ENCODE data around the gene SPATA2. TPM values are rescaled to one million over a fixed set of nuclear protein-coding genes. Genes with fewer than 3 reads are reported as not detected.
A peak's percentile ranks its signal among the peaks of the same experiment; 100 is the strongest.

SPATA2 gene
- total RNA-seq, 1 donor from 2014 or later, result 4.0 TPM

GRCh38 chr20:49916146-49917002, 1.0 kb upstream of the SPATA2 start:
- H3K27ac ChIP-seq, result no peak overlapping the region
- no peaks in the 10 kb centered on the region for H3K4me1 ChIP-seq

GRCh38 chr20:49915118-49915379, 280 bp downstream of the SPATA2 start:
- H3F3A ChIP-seq (ENCODE audit: low read depth), result peaks cover 17% of the 10 kb centered on the region
- Mint-ChIP-seq H3K27me3 (ENCODE audit: insufficient read depth, low read depth) (no peaks in the 10 kb centered on the region), H3K9me3 (no peaks in the 10 kb centered on the region), H3K4me1 (peaks cover 39% of the 10 kb centered on the region), H3K27ac (peak overlapping the region; percentile 66), H3K36me3 (no peaks in the 10 kb centered on the region), H3K4me3 (peak overlapping the region; percentile 99)
- H3K27ac ChIP-seq, result peak overlapping the region; percentile 99
- H3K27me3 ChIP-seq, result no peaks in the 10 kb centered on the region
- no peaks in the 10 kb centered on the region for H3K36me3 ChIP-seq
- DNase-seq (ENCODE audit: low spot score), result no peak
- TF ChIP-seq EZH2phosphoT487 (IDR thresholded peaks at IDR 0.05) (no peak), EZH2 (IDR thresholded peaks at IDR 0.05) (peak; percentile 59), CTCF (IDR thresholded peaks at IDR 0.05) (peak; percentile 21)
- H3K4me1 ChIP-seq, result peaks cover under 1% of the 10 kb centered on the region
- H3K9ac ChIP-seq, result peak overlapping the region; percentile 96
- H3K9me3 ChIP-seq (ENCODE audit: low read depth), result no peaks in the 10 kb centered on the region
- peak overlapping the region; percentile 94 for H3K4me2 ChIP-seq
- peak overlapping the region; percentile 81 for H3K4me3 ChIP-seq
- peaks cover 52% of the 10 kb centered on the region for H3K79me2 ChIP-seq (ENCODE audit: low read depth)
- peaks cover 34% of the 10 kb centered on the region for H4K20me1 ChIP-seq (ENCODE audit: low read depth)
- peak overlapping the region; percentile 100 for H2AFZ ChIP-seq (replicated peaks)

More at GRCh38 chr20:49916146-49917002, 1.0 kb upstream of the SPATA2 start:
- Histone ChIP-seq H3K4me2 (peak overlapping the region; percentile 94), H3F3A (ENCODE audit: low read depth) (peaks cover 17% of the 10 kb centered on the region), H3K9ac (no peak overlapping the region), H3K4me3 (peak overlapping the region; percentile 81), H2AFZ (replicated peaks) (peak overlapping the region; percentile 100), H3K36me3 (no peaks in the 10 kb centered on the region), H4K20me1 (ENCODE audit: low read depth) (peaks cover 29% of the 10 kb centered on the region), H3K27me3 (no peaks in the 10 kb centered on the region), H3K79me2 (ENCODE audit: low read depth) (peaks cover 39% of the 10 kb centered on the region), H3K9me3 (ENCODE audit: low read depth) (no peaks in the 10 kb centered on the region)
- Mint-ChIP-seq H3K27me3 (ENCODE audit: insufficient read depth, low read depth) (no peaks in the 10 kb centered on the region), H3K27ac (peak overlapping the region; percentile 100), H3K4me1 (peaks cover 28% of the 10 kb centered on the region), H3K4me3 (peak overlapping the region; percentile 99), H3K36me3 (no peaks in the 10 kb centered on the region), H3K9me3 (no peaks in the 10 kb centered on the region)
- no peak for DNase-seq (ENCODE audit: low spot score)
- no peak for TF ChIP-seq EZH2 (IDR thresholded peaks at IDR 0.05)
- no peak for TF ChIP-seq EZH2phosphoT487 (IDR thresholded peaks at IDR 0.05)
- no peak for TF ChIP-seq CTCF (IDR thresholded peaks at IDR 0.05)

- Histone ChIP-seq H3K9ac (peak overlapping the region; percentile 96), H3K36me3 (no peaks in the 10 kb centered on the region), H4K20me1 (ENCODE audit: low read depth) (peaks cover 40% of the 10 kb centered on the region), H3F3A (ENCODE audit: low read depth) (peaks cover 17% of the 10 kb centered on the region), H3K9me3 (ENCODE audit: low read depth) (no peaks in the 10 kb centered on the region), H3K4me3 (peak overlapping the region; percentile 81), H2AFZ (replicated peaks) (no peak overlapping the region), H3K27ac (no peak overlapping the region), H3K79me2 (ENCODE audit: low read depth) (peaks cover 57% of the 10 kb centered on the region), H3K4me1 (peaks cover 5% of the 10 kb centered on the region), H3K4me2 (peak overlapping the region; percentile 94), H3K27me3 (no peaks in the 10 kb centered on the region)
- TF ChIP-seq EZH2phosphoT487 (IDR thresholded peaks at IDR 0.05) (no peak), CTCF (IDR thresholded peaks at IDR 0.05) (no peak), EZH2 (IDR thresholded peaks at IDR 0.05) (no peak)
- Mint-ChIP-seq H3K9me3 (no peaks in the 10 kb centered on the region), H3K27me3 (ENCODE audit: insufficient read depth, low read depth) (no peaks in the 10 kb centered on the region), H3K27ac (peak overlapping the region; percentile 66), H3K4me1 (peaks cover 45% of the 10 kb centered on the region), H3K4me3 (peak overlapping the region; percentile 99), H3K36me3 (no peaks in the 10 kb centered on the region)
- DNase-seq (ENCODE audit: low spot score), result peak; percentile 65
These were observed 815 bp downstream of the SPATA2 start for GRCh38 chr20:49914310-49915117.
